ENCODE measurements around the gene DPP6.
A peak's percentile ranks its signal among the peaks of the same experiment; 100 is the strongest.
"Not testable (repeated sequence)": the region's sequence is repeated elsewhere in the genome, so short reads cannot be mapped to it uniquely, and the experiment has no call there.

Gene DPP6

GRCh38 chr7:154910977-154911376 is 858.8 kb downstream of the DPP6 start:
- DNase-seq (ENCODE audit: low read depth) = no peak

GRCh38 chr7:154911411-154911810 is 859.2 kb downstream of the DPP6 start:
- no peak for DNase-seq (ENCODE audit: low read depth)

GRCh38 chr7:154911862-154912455 is 859.8 kb downstream of the DPP6 start:
- DNase-seq (ENCODE audit: low read depth) = no peak

- DNase-seq (ENCODE audit: low read depth) = no peak
Observed at GRCh38 chr7:154912871-154913637, 860.9 kb downstream of the DPP6 start.

- DNase-seq (ENCODE audit: low read depth) = peak; percentile 81
Observed at GRCh38 chr7:154913638-154914307, 861.6 kb downstream of the DPP6 start.

GRCh38 chr7:154914308-154914995 is 862.3 kb downstream of the DPP6 start:
- DNase-seq (ENCODE audit: low read depth) = no peak

GRCh38 chr7:154914996-154915380 is 862.8 kb downstream of the DPP6 start:
- DNase-seq (ENCODE audit: low read depth) = no peak

- no peak for DNase-seq (ENCODE audit: low read depth)
Observed at GRCh38 chr7:154915600-154915999, 863.4 kb downstream of the DPP6 start.

GRCh38 chr7:154916381-154916780 is 864.2 kb downstream of the DPP6 start:
- no peak for DNase-seq (ENCODE audit: low read depth)

GRCh38 chr7:154916856-154917807 is 864.9 kb downstream of the DPP6 start:
- DNase-seq (ENCODE audit: low read depth) = no peak

- DNase-seq (ENCODE audit: low read depth) = no peak
Observed at GRCh38 chr7:154917808-154918160, 865.6 kb downstream of the DPP6 start.

GRCh38 chr7:154918266-154918665 is 866.1 kb downstream of the DPP6 start:
- no peak for DNase-seq (ENCODE audit: low read depth)

- no peak for DNase-seq (ENCODE audit: low read depth)
Observed at GRCh38 chr7:154918741-154919140, 866.5 kb downstream of the DPP6 start.

GRCh38 chr7:154919344-154920225 is 867.4 kb downstream of the DPP6 start:
- no peak for DNase-seq (ENCODE audit: low read depth)

- not testable (repeated sequence) for DNase-seq (ENCODE audit: low read depth)
Observed at GRCh38 chr7:154922472-154922871, 870.3 kb downstream of the DPP6 start.

- peak; percentile 69 for DNase-seq (ENCODE audit: low read depth)
Observed at GRCh38 chr7:154927624-154928125, 875.5 kb downstream of the DPP6 start.

- peak; percentile 35 for DNase-seq (ENCODE audit: low read depth)
Observed at GRCh38 chr7:154928136-154929005, 876.2 kb downstream of the DPP6 start.

- no peak for DNase-seq (ENCODE audit: low read depth)
Observed at GRCh38 chr7:154929006-154929726, 877.0 kb downstream of the DPP6 start.

GRCh38 chr7:154931906-154932305 is 879.7 kb downstream of the DPP6 start:
- no peak for DNase-seq (ENCODE audit: low read depth)

All from activated T-cell treated with anti-CD3 and anti-CD28 coated beads for 24 hours (primary cell).